H9 (cell line): ENCODE results near the gene THSD4. TPM values are rescaled to one million over a fixed set of nuclear protein-coding genes. Genes with fewer than 3 reads are reported as not detected.

Source experiments
- DNase-seq: peaks from one replicate; pipeline ENCODE4 v3.0.0-alpha.2; 2017
- H2AFZ ChIP-seq: one replicate; pipeline ENCODE4 v1.6.1; 2013; ENCODE audit warnings: mild to moderate bottlenecking, low read length, control low read depth, moderate library complexity
- H2AK5ac ChIP-seq: 2 replicates; pipeline ENCODE4 v1.6.1; 2013; ENCODE audit warnings: low read length, control low read depth, mixed read lengths; ENCODE audit not compliant: insufficient read length
- H2BK120ac ChIP-seq: one replicate; pipeline ENCODE4 v1.6.1; 2013; ENCODE audit warnings: low read depth, mild to moderate bottlenecking, low read length, control low read depth, inconsistent platforms; ENCODE audit not compliant: poor library complexity, severe bottlenecking
- H2BK12ac ChIP-seq: 2 replicates; pipeline ENCODE4 v1.6.1; 2013; ENCODE audit warnings: low read length, control low read depth, mixed read lengths, low read depth; ENCODE audit not compliant: insufficient read length
- H2BK15ac ChIP-seq: 2 replicates; pipeline ENCODE4 v1.6.1; 2013; ENCODE audit warnings: low read depth, low read length, control low read depth
- H2BK20ac ChIP-seq: one replicate; pipeline ENCODE4 v1.6.1; 2013; ENCODE audit warnings: low read depth, mild to moderate bottlenecking, low read length, control low read depth, inconsistent platforms; ENCODE audit not compliant: poor library complexity, severe bottlenecking
- H2BK5ac ChIP-seq: 2 replicates; pipeline ENCODE4 v1.6.1; 2013; ENCODE audit warnings: low read length, control low read depth, mixed read lengths; ENCODE audit not compliant: insufficient read length
- H3K14ac ChIP-seq: 2 replicates; pipeline ENCODE4 v1.6.1; 2013; ENCODE audit warnings: low read length, control low read depth; ENCODE audit not compliant: insufficient read depth
- H3K18ac ChIP-seq: 2 replicates; pipeline ENCODE4 v1.6.1; 2013; ENCODE audit warnings: low read depth, mild to moderate bottlenecking, mixed read lengths, low read length, control low read depth; ENCODE audit not compliant: insufficient read length
- H3K23ac ChIP-seq: 2 replicates; pipeline ENCODE4 v1.6.1; 2013; ENCODE audit warnings: low read length, control low read depth, mixed read lengths, low read depth; ENCODE audit not compliant: insufficient read length
- H3K23me2 ChIP-seq: 2 replicates; pipeline ENCODE4 v1.6.1; 2013; ENCODE audit warnings: low read depth, mild to moderate bottlenecking, mixed read lengths, low read length, control low read depth; ENCODE audit not compliant: insufficient read length, poor library complexity, severe bottlenecking
- H3K27ac ChIP-seq: 2 replicates; pipeline ENCODE4 v1.5.1; 2013; ENCODE audit warnings: low read length, control low read depth, mixed read lengths, low read depth; ENCODE audit not compliant: insufficient read length
- H3K27me3 ChIP-seq: 2 replicates; pipeline ENCODE4 v1.6.1; 2013; ENCODE audit warnings: low read length, control low read depth, inconsistent platforms; ENCODE audit not compliant: insufficient read depth
- H3K4ac ChIP-seq: 2 replicates; pipeline ENCODE4 v1.6.1; 2013; ENCODE audit warnings: low read depth, mild to moderate bottlenecking, control low read depth, inconsistent platforms, low read length, moderate library complexity
- H3K4me1 ChIP-seq: 2 replicates; pipeline ENCODE4 v1.6.1; 2013; ENCODE audit warnings: low read length, control low read depth, inconsistent platforms; ENCODE audit not compliant: insufficient read depth
- H3K4me2 ChIP-seq: 2 replicates; pipeline ENCODE4 v1.6.1; 2013; ENCODE audit warnings: low read length, control low read depth, mixed read lengths; ENCODE audit not compliant: insufficient read length, insufficient read depth
- H3K56ac ChIP-seq: 2 replicates; pipeline ENCODE4 v1.6.1; 2013; ENCODE audit warnings: low read depth, mild to moderate bottlenecking, mixed read lengths, low read length, control low read depth; ENCODE audit not compliant: insufficient read length
- H3K79me1 ChIP-seq: 2 replicates; pipeline ENCODE4 v1.6.1; 2013; ENCODE audit warnings: low read depth, mild to moderate bottlenecking, moderate library complexity, low read length, control low read depth, inconsistent platforms; ENCODE audit not compliant: insufficient read depth, poor library complexity, severe bottlenecking
- H3K79me2 ChIP-seq: 2 replicates; pipeline ENCODE4 v1.6.1; 2013; ENCODE audit warnings: low read length, control low read depth, inconsistent platforms; ENCODE audit not compliant: insufficient read depth
- H3K9ac ChIP-seq: 2 replicates; pipeline ENCODE4 v1.6.1; 2013; ENCODE audit warnings: low read length, control low read depth, mixed read lengths; ENCODE audit not compliant: insufficient read length; ENCODE audit errors: extremely low read depth
- H3K9me3 ChIP-seq: one replicate; pipeline ENCODE4 v1.6.1; 2013; ENCODE audit warnings: low read depth, low read length, inconsistent platforms; ENCODE audit not compliant: control insufficient read depth
- H3T11ph ChIP-seq: one replicate; pipeline ENCODE4 v1.6.1; 2013; ENCODE audit warnings: mild to moderate bottlenecking, low read length, control low read depth, inconsistent platforms
- H4K20me1 ChIP-seq: one replicate; pipeline ENCODE4 v1.6.1; 2013; ENCODE audit not compliant: control insufficient read depth, insufficient read length, insufficient read depth
- H4K5ac ChIP-seq: 2 replicates; pipeline ENCODE4 v1.6.1; 2013; ENCODE audit warnings: low read depth, mild to moderate bottlenecking, mixed read lengths, low read length, control low read depth; ENCODE audit not compliant: insufficient read length
- H4K8ac ChIP-seq: replicated peaks from 2 replicates; pipeline ENCODE4 v1.6.1; 2013; ENCODE audit warnings: low read length, control low read depth, mixed read lengths, low read depth; ENCODE audit not compliant: insufficient read length
- H4K91ac ChIP-seq: 2 replicates; pipeline ENCODE4 v1.6.1; 2013; ENCODE audit warnings: low read depth, mild to moderate bottlenecking, moderate library complexity, mixed read lengths, low read length, control low read depth; ENCODE audit not compliant: insufficient read length
- H3K27ac Mint-ChIP-seq, 3 experiments: 2 replicates in 2 of 3; 3 replicates in 1 of 3; pipeline ENCODE4 v1.8.0; 2020 to 2021; ENCODE audit warnings: mixed read lengths in 3 of 3, mild to moderate bottlenecking in 1 of 3, moderate library complexity in 1 of 3
- H3K27me3 Mint-ChIP-seq: 2 replicates; pipeline ENCODE4 v1.8.0; 2021; ENCODE audit warnings: low read depth, mild to moderate bottlenecking, moderate library complexity, mixed read lengths
- H3K36me3 Mint-ChIP-seq, 3 experiments: 2 replicates in 2 of 3; 3 replicates in 1 of 3; pipeline ENCODE4 v1.8.0; 2020 to 2021; ENCODE audit warnings: low read depth in 3 of 3, mixed read lengths in 3 of 3; ENCODE audit not compliant: insufficient read depth in 1 of 3
- H3K4me1 Mint-ChIP-seq, 2 experiments: 2 replicates each; pipeline ENCODE4 v1.8.0; 2020; ENCODE audit warnings: mixed read lengths in 2 of 2
- H3K4me3 Mint-ChIP-seq, 2 experiments: 2 replicates in 1 of 2; 3 replicates in 1 of 2; pipeline ENCODE4 v1.8.0; 2020 to 2021; ENCODE audit warnings: mild to moderate bottlenecking in 2 of 2, mixed read lengths in 2 of 2, moderate library complexity in 1 of 2
- H3K9me3 Mint-ChIP-seq, 2 experiments: 2 replicates in 1 of 2; 3 replicates in 1 of 2; pipeline ENCODE4 v1.8.0; 2020; ENCODE audit warnings: mild to moderate bottlenecking in 2 of 2, mixed read lengths in 2 of 2, moderate library complexity in 1 of 2
- WGBS: extraction: QIAGEN DNeasy Blood & Tissue Kit; methylation state at CpG from one replicate; pipeline ENCODE4 v1.1.7; 2013; ENCODE audit warnings: missing lambda C conversion rate, low lambda C conversion rate, mixed read lengths; ENCODE audit not compliant: insufficient read length; ENCODE audit errors: extremely low coverage; 5-methylcytosine and 5-hydroxymethylcytosine counted together
- total RNA-seq: library from RNA; stranded (reverse); gene quantifications from 2 replicates; pipeline ENCODE4 v1.2.1, GENCODE V29; 2021
- TF ChIP-seq, protein P1 (sequence below): fragments of 200-600 bp; sonication (generic); conservative IDR thresholded peaks from 3 replicates; pipeline ENCODE4 v1.8.0; 2021; ENCODE audit warnings: antibody characterized with exemption, mild to moderate bottlenecking

Gene THSD4
- total RNA-seq, 1 experiment from 2014 or later = 5.5 TPM

- Histone ChIP-seq H3K27ac (no peak overlapping the region), H3K9me3 (no peaks in the 10 kb centered on the region), H3K4ac (no peak overlapping the region), H3T11ph (no peak overlapping the region), H3K9ac (no peak overlapping the region), H4K5ac (no peak overlapping the region), H2BK120ac (no peak overlapping the region), H3K27me3 (no peaks in the 10 kb centered on the region), H3K79me2 (no peaks in the 10 kb centered on the region), H3K14ac (peak overlapping the region; percentile 8; the same call in 1 of the 2 replicates), H2BK15ac (no peak overlapping the region), H3K79me1 (no peaks in the 10 kb centered on the region), H2BK5ac (no peak overlapping the region), H2BK20ac (no peak overlapping the region), H3K4me2 (no peak overlapping the region), H4K91ac (no peak overlapping the region), H3K23ac (no peak overlapping the region), H3K18ac (no peak overlapping the region), H2AK5ac (no peak overlapping the region), H2BK12ac (no peak overlapping the region), H3K23me2 (no peaks in the 10 kb centered on the region), H2AFZ (no peak overlapping the region), H3K4me1 (no peaks in the 10 kb centered on the region), H4K20me1 (no peaks in the 10 kb centered on the region), H4K8ac (no peak overlapping the region), H3K56ac (no peak overlapping the region)
- no CpG with 5 or more reads among the region's 5 CpGs for WGBS
- Mint-ChIP-seq H3K4me1 (peaks cover 0 to 3% of the 10 kb centered on the region in 2 experiments; a peak in 1 of 4 replicates), H3K36me3 (no peaks in the 10 kb centered on the region), H3K27me3 (no peaks in the 10 kb centered on the region), H3K4me3 (no peak overlapping the region), H3K27ac (no peak overlapping the region), H3K9me3 (no peaks in the 10 kb centered on the region)
- TF ChIP-seq, protein P1, sequence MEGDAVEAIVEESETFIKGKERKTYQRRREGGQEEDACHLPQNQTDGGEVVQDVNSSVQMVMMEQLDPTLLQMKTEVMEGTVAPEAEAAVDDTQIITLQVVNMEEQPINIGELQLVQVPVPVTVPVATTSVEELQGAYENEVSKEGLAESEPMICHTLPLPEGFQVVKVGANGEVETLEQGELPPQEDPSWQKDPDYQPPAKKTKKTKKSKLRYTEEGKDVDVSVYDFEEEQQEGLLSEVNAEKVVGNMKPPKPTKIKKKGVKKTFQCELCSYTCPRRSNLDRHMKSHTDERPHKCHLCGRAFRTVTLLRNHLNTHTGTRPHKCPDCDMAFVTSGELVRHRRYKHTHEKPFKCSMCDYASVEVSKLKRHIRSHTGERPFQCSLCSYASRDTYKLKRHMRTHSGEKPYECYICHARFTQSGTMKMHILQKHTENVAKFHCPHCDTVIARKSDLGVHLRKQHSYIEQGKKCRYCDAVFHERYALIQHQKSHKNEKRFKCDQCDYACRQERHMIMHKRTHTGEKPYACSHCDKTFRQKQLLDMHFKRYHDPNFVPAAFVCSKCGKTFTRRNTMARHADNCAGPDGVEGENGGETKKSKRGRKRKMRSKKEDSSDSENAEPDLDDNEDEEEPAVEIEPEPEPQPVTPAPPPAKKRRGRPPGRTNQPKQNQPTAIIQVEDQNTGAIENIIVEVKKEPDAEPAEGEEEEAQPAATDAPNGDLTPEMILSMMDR = no peak
- no peak for DNase-seq
These were observed 307.4 kb downstream of the THSD4 start for GRCh38 chr15:71422530-71423259.
